PC-9 (cell line): ENCODE data around the gene S100B.

Experiments used
- CTCF ChIP-seq: fragments of 200-600 bp; sonication (generic); conservative IDR thresholded peaks from 2 replicates; pipeline ENCODE4 v1.6.1; 2017; ENCODE audit warnings: mixed run types, antibody characterized with exemption, mild to moderate bottlenecking, moderate library complexity
- EZH2 ChIP-seq: fragments of 200-600 bp; sonication (generic); IDR thresholded peaks from 2 replicates; pipeline ENCODE4 v1.8.0; 2017; ENCODE audit warnings: antibody characterized with exemption, low read depth

- TF ChIP-seq CTCF (no peak), EZH2 (no peak)
Observed at GRCh38 chr21:46585191-46585953, 19.5 kb downstream of the S100B start.
